GM12874 (cell line): ENCODE data around the gene PIGA.
A peak's percentile ranks its signal among the peaks of the same experiment; 100 is the strongest.

Source experiments
- TF ChIP-seq, protein P1 (sequence below): IDR thresholded peaks from 2 replicates; pipeline ENCODE4 v1.5.1; 2011; ENCODE audit warnings: low read depth, mild to moderate bottlenecking, control low read depth, low read length, moderate library complexity; ENCODE audit not compliant: insufficient read depth

PIGA gene

DNA sequence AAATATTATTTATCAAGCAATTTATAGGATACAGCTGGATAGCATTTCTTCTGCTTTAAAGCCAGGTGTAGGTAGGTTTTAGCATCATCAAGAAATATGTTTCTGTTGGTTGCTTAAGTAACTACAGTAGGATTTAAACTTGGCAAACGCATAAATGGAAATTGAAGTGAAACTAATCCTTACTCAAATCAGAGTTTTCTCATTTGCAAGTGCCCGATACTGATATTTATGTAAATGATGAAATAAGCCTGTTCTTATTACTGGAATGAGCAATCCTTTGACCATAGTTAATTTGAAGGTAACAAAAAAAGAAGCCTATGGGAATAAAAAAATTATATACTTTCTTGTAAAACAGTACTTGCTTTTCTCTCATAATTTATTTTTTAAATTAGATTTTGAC is 23.2 kb upstream of the PIGA start:
- TF ChIP-seq, protein P1, sequence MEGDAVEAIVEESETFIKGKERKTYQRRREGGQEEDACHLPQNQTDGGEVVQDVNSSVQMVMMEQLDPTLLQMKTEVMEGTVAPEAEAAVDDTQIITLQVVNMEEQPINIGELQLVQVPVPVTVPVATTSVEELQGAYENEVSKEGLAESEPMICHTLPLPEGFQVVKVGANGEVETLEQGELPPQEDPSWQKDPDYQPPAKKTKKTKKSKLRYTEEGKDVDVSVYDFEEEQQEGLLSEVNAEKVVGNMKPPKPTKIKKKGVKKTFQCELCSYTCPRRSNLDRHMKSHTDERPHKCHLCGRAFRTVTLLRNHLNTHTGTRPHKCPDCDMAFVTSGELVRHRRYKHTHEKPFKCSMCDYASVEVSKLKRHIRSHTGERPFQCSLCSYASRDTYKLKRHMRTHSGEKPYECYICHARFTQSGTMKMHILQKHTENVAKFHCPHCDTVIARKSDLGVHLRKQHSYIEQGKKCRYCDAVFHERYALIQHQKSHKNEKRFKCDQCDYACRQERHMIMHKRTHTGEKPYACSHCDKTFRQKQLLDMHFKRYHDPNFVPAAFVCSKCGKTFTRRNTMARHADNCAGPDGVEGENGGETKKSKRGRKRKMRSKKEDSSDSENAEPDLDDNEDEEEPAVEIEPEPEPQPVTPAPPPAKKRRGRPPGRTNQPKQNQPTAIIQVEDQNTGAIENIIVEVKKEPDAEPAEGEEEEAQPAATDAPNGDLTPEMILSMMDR, result no peak

DNA sequence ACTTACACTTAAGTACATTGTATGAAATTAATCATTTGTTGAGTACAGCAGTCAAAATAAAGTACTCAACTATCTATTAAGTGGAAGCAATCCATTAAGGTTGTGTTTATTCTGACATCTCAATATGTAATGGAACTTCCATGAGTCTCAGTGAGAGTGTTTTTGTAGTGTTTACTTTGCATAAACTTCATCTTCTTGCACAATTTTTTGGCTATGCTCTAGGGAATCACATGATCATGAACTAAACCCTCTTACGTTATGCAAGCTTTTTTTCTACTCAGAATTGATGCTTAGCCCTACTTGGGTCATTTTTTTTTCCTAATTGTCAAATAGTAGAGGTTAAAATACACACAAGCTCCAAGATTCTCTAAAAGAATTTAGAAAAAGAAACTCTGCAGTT is 21.1 kb upstream of the PIGA start:
- TF ChIP-seq, protein P1, result no peak

DNA sequence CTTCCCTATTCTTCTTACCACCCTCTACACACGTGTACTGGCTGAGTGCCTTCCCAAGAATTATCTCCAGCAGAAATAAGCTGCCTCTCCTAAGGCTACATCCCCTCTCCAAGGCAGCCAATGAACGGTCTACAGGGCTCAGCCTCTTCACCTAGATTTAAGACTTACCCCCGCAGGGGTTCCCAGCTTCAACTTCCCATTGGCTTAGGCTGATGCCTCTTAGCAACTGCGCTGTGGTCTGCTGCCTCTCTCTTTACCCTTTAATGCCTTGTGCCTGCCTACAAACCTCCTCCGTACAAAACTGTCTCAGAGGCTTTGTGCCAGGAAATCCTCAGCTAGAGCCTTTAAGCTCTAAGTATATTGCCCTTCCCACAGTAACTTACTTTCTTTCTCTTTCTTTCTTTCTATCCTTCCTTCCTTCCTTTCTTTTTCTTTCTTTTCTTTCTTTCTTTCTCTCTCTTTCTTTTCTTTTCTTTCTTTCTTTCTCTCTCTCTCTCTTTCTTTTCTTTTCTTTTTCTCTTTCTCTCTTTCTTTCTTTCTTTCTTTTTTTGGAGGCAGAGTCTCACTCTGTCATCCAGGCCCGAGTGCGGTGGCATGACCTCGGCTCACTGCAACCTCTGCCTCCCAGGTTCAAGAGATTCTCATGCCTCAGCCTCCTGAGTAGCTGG is 15.1 kb upstream of the PIGA start:
- TF ChIP-seq, protein P1, result no peak

DNA sequence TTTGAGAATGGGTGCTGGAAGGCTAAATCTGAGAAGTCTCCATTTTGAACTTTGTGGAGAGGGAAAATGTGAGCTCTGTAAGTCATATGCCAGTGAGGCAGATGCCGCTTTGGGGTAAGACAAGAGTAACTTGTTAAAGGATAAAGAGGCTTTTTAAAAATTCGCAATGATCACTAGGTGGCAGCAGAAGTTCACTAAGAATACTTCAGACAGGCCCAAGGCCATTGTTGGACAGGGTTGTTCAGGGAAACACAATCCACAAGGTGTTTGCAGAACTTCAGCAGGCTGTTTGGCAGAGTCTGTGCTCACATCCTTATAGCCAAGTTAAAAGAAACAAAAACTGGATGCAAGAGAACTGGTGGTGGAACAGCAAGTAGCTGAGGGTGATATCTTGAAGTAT is 13.7 kb upstream of the PIGA start:
- TF ChIP-seq, protein P1, result peak; percentile 24; the same call in 1 of the 2 replicates

DNA sequence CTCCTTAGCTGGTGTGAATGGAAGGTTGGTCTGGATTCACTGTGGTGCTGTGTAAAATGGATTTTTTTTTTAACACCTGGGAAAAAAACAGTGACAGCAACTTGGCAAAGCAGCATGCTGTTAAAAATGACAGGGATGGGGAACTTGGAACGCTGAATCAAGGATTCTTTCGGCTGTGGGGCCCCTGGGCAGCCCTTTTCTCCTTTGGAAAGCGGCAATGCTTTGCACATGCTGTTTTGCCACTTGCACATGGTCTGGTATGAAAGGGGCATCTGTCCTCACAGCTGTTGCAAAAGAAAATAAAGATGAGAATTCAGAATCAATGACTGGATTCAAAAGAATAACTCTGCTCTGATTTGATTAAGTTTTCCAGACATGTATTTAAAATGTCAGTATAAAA is 10.7 kb upstream of the PIGA start:
- TF ChIP-seq, protein P1, result no peak

DNA sequence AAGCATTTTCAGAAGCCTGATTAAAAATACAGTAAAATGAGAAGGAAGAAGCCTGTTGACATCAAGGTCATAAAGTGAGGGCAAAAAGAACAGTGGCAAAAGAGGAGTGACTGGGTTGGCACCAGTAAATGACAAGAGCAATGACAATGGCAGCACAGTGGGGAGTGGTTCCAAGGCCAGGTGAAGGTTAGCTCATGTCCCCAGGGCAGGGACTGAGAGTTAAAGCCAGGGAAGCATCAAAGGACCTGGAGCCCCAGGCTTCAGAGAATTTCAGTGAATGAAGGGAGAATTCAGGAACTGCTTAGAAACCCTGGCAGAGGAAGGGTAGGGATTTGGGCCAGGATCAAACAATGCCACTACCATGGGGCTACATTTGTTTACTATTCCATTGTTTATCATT is 8.8 kb upstream of the PIGA start:
- TF ChIP-seq, protein P1, result no peak

DNA sequence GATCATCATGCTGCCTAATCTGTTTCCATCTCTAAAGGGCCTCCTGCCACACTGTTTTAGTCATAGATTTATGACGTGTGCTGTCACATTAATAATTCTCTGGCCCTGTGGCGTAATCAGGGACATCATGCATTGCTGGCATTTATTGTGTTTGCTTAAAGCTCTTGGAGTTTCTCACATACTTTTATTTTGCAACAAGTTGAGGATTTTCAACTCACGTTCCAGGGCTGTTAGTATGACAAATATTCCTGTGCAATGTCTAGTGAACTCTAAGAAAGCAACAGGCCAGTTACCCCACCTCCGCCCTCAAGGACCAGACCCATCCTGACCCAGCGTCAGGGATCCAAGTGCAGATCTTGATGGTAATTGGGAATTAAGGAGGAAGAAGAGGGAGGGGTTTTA is 7.8 kb upstream of the PIGA start:
- TF ChIP-seq, protein P1, result no peak
